ENCODE results near the gene STRN4. TPM values are rescaled to one million over a fixed set of nuclear protein-coding genes. Genes with fewer than 3 reads are reported as not detected.

STRN4 gene
- polyA plus RNA-seq, 1 donor from 2014 or later, result 153 TPM

- Histone ChIP-seq H3K9me3 (ENCODE audit: low read length) (no peaks in the 10 kb centered on the region), H3K4me3 (ENCODE audit: low read length) (no peak overlapping the region), H3K9ac (ENCODE audit: low read length) (no peak overlapping the region), H3F3A (ENCODE audit: insufficient read depth, low read length, poor library complexity, severe bottlenecking) (no peaks in the 10 kb centered on the region), H3K36me3 (ENCODE audit: insufficient read depth, low read length) (peaks cover 3% of the 10 kb centered on the region), H3K4me2 (ENCODE audit: low read length) (no peak overlapping the region), H2AFZ (ENCODE audit: low read depth, low read length) (no peak overlapping the region), H3K9me2 (ENCODE audit: insufficient read depth, low read length) (no peaks in the 10 kb centered on the region), H3K27me3 (ENCODE audit: insufficient read depth, low read depth, low read length) (no peaks in the 10 kb centered on the region), H3K27ac (ENCODE audit: low read length) (no peak overlapping the region), H3K79me2 (replicated peaks; ENCODE audit: insufficient read depth, low read length) (no peaks in the 10 kb centered on the region), H4K20me1 (ENCODE audit: insufficient read depth) (peaks cover 12% of the 10 kb centered on the region)
- no peak for TF ChIP-seq MXI1 (conservative IDR thresholded peaks at IDR 0.05; ENCODE audit: poor library complexity, severe bottlenecking)
- TF ChIP-seq, protein P1, sequence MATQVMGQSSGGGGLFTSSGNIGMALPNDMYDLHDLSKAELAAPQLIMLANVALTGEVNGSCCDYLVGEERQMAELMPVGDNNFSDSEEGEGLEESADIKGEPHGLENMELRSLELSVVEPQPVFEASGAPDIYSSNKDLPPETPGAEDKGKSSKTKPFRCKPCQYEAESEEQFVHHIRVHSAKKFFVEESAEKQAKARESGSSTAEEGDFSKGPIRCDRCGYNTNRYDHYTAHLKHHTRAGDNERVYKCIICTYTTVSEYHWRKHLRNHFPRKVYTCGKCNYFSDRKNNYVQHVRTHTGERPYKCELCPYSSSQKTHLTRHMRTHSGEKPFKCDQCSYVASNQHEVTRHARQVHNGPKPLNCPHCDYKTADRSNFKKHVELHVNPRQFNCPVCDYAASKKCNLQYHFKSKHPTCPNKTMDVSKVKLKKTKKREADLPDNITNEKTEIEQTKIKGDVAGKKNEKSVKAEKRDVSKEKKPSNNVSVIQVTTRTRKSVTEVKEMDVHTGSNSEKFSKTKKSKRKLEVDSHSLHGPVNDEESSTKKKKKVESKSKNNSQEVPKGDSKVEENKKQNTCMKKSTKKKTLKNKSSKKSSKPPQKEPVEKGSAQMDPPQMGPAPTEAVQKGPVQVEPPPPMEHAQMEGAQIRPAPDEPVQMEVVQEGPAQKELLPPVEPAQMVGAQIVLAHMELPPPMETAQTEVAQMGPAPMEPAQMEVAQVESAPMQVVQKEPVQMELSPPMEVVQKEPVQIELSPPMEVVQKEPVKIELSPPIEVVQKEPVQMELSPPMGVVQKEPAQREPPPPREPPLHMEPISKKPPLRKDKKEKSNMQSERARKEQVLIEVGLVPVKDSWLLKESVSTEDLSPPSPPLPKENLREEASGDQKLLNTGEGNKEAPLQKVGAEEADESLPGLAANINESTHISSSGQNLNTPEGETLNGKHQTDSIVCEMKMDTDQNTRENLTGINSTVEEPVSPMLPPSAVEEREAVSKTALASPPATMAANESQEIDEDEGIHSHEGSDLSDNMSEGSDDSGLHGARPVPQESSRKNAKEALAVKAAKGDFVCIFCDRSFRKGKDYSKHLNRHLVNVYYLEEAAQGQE (IDR thresholded peaks at IDR 0.05; ENCODE audit: borderline replicate concordance), result no peak
- TF ChIP-seq SMC3 (conservative IDR thresholded peaks at IDR 0.05; ENCODE audit: poor library complexity), result no peak
- TF ChIP-seq TAF1 (IDR thresholded peaks at IDR 0.05; ENCODE audit: low read depth), result no peak
- TF ChIP-seq POLR2AphosphoS5 (IDR thresholded peaks at IDR 0.05), result no peak
- no peak for TF ChIP-seq EP300 (conservative IDR thresholded peaks at IDR 0.05; ENCODE audit: poor library complexity, severe bottlenecking)
- no peak for TF ChIP-seq EZH2 (IDR thresholded peaks at IDR 0.05; ENCODE audit: borderline replicate concordance, insufficient read depth, low read length, poor library complexity, severe bottlenecking)
- no peak for TF ChIP-seq RAD21 (conservative IDR thresholded peaks at IDR 0.05)
- TF ChIP-seq, protein P2, sequence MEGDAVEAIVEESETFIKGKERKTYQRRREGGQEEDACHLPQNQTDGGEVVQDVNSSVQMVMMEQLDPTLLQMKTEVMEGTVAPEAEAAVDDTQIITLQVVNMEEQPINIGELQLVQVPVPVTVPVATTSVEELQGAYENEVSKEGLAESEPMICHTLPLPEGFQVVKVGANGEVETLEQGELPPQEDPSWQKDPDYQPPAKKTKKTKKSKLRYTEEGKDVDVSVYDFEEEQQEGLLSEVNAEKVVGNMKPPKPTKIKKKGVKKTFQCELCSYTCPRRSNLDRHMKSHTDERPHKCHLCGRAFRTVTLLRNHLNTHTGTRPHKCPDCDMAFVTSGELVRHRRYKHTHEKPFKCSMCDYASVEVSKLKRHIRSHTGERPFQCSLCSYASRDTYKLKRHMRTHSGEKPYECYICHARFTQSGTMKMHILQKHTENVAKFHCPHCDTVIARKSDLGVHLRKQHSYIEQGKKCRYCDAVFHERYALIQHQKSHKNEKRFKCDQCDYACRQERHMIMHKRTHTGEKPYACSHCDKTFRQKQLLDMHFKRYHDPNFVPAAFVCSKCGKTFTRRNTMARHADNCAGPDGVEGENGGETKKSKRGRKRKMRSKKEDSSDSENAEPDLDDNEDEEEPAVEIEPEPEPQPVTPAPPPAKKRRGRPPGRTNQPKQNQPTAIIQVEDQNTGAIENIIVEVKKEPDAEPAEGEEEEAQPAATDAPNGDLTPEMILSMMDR (IDR thresholded peaks at IDR 0.05; ENCODE audit: poor library complexity, severe bottlenecking), result no peak
These were observed 19.2 kb downstream of the STRN4 start for GRCh38 chr19:46726971-46727501.

- Histone ChIP-seq H3K9me3 (ENCODE audit: low read length) (no peaks in the 10 kb centered on the region), H3F3A (ENCODE audit: insufficient read depth, low read length, poor library complexity, severe bottlenecking) (no peaks in the 10 kb centered on the region), H3K4me2 (ENCODE audit: low read length) (no peak overlapping the region), H3K27me3 (ENCODE audit: insufficient read depth, low read depth, low read length) (no peaks in the 10 kb centered on the region), H2AFZ (ENCODE audit: low read depth, low read length) (no peak overlapping the region), H3K9ac (ENCODE audit: low read length) (no peak overlapping the region), H3K4me3 (ENCODE audit: low read length) (no peak overlapping the region), H3K27ac (ENCODE audit: low read length) (no peak overlapping the region), H3K9me2 (ENCODE audit: insufficient read depth, low read length) (no peaks in the 10 kb centered on the region), H3K36me3 (ENCODE audit: insufficient read depth, low read length) (peaks cover 3% of the 10 kb centered on the region), H4K20me1 (ENCODE audit: insufficient read depth) (peaks cover 7% of the 10 kb centered on the region), H3K79me2 (replicated peaks; ENCODE audit: insufficient read depth, low read length) (no peaks in the 10 kb centered on the region)
- TF ChIP-seq TAF1 (IDR thresholded peaks at IDR 0.05; ENCODE audit: low read depth) (no peak), RAD21 (conservative IDR thresholded peaks at IDR 0.05) (no peak), POLR2AphosphoS5 (IDR thresholded peaks at IDR 0.05) (no peak), MXI1 (conservative IDR thresholded peaks at IDR 0.05; ENCODE audit: poor library complexity, severe bottlenecking) (no peak)
- TF ChIP-seq, protein P2 (IDR thresholded peaks at IDR 0.05; ENCODE audit: poor library complexity, severe bottlenecking), result no peak
These were observed 19.7 kb downstream of the STRN4 start for GRCh38 chr19:46726551-46726950.

All from neural cell (in vitro differentiated cells).